ENCODE measurements around the gene SPAG17. TPM values are rescaled to one million over a fixed set of nuclear protein-coding genes. Genes with fewer than 3 reads are reported as not detected.

SPAG17 gene
- total RNA-seq, 1 donor from 2014 or later: not detected

- TF ChIP-seq CTCF (IDR thresholded peaks at IDR 0.05; ENCODE audit: borderline replicate concordance): no peak
- no peak overlapping the region for H3K4me3 ChIP-seq
- intact Hi-C loops (cut with micrococcal nuclease): no loop called here
- DNase-seq: no peak
- no peaks in the 10 kb centered on the region for H3K36me3 ChIP-seq
- no peaks in the 10 kb centered on the region for H3K4me1 ChIP-seq
- no peaks in the 10 kb centered on the region for H3K9me3 ChIP-seq (replicated peaks)
- no peak overlapping the region for H3K27ac ChIP-seq (replicated peaks)
- H3K27me3 ChIP-seq (ENCODE audit: low read depth): peaks cover 36% of the 10 kb centered on the region
Measured at GRCh38 chr1:117976381-117976780, 208.6 kb downstream of the SPAG17 start.

- Histone ChIP-seq H3K9me3 (replicated peaks) (no peaks in the 10 kb centered on the region), H3K4me1 (no peaks in the 10 kb centered on the region), H3K4me3 (no peak overlapping the region), H3K27ac (replicated peaks) (no peak overlapping the region), H3K36me3 (no peaks in the 10 kb centered on the region), H3K27me3 (ENCODE audit: low read depth) (peaks cover 19% of the 10 kb centered on the region)
- TF ChIP-seq CTCF (IDR thresholded peaks at IDR 0.05; ENCODE audit: borderline replicate concordance): no peak
- intact Hi-C loops (cut with micrococcal nuclease): no loop called here
- no peak for DNase-seq
Measured at GRCh38 chr1:117971777-117972176, 213.3 kb downstream of the SPAG17 start.

- intact Hi-C loops (cut with micrococcal nuclease): no loop called here
- Histone ChIP-seq H3K4me3 (no peak overlapping the region), H3K27me3 (ENCODE audit: low read depth) (peaks cover 19% of the 10 kb centered on the region), H3K36me3 (no peaks in the 10 kb centered on the region), H3K4me1 (no peaks in the 10 kb centered on the region), H3K27ac (replicated peaks) (no peak overlapping the region), H3K9me3 (replicated peaks) (no peaks in the 10 kb centered on the region)
- DNase-seq: no peak
- no peak for TF ChIP-seq CTCF (IDR thresholded peaks at IDR 0.05; ENCODE audit: borderline replicate concordance)
Measured at GRCh38 chr1:117970252-117970651, 214.8 kb downstream of the SPAG17 start.

- intact Hi-C loops (cut with micrococcal nuclease): no loop called here
Measured at GRCh38 chr1:117967881-117968280, 217.1 kb downstream of the SPAG17 start.

GRCh38 chr1:117967477-117967876, 217.6 kb downstream of the SPAG17 start:
- DNase-seq: no peak
- no peak for TF ChIP-seq CTCF (IDR thresholded peaks at IDR 0.05; ENCODE audit: borderline replicate concordance)

More at GRCh38 chr1:117967881-117968280, 217.1 kb downstream of the SPAG17 start:
- no peak for TF ChIP-seq CTCF (IDR thresholded peaks at IDR 0.05; ENCODE audit: borderline replicate concordance)
- Histone ChIP-seq H3K4me3 (no peak overlapping the region), H3K4me1 (no peaks in the 10 kb centered on the region), H3K27ac (replicated peaks) (no peak overlapping the region), H3K27me3 (ENCODE audit: low read depth) (peaks cover 7% of the 10 kb centered on the region), H3K36me3 (no peaks in the 10 kb centered on the region), H3K9me3 (replicated peaks) (no peaks in the 10 kb centered on the region)
- DNase-seq: no peak

More at GRCh38 chr1:117967477-117967876, 217.6 kb downstream of the SPAG17 start:
- Histone ChIP-seq H3K27me3 (ENCODE audit: low read depth) (peaks cover 3% of the 10 kb centered on the region), H3K4me1 (no peaks in the 10 kb centered on the region), H3K4me3 (no peak overlapping the region), H3K36me3 (no peaks in the 10 kb centered on the region), H3K27ac (replicated peaks) (no peak overlapping the region), H3K9me3 (replicated peaks) (no peaks in the 10 kb centered on the region)
- intact Hi-C loops (cut with micrococcal nuclease): no loop called here
